A549 (cell line): ENCODE data around the gene P3H2.

Source experiments
- BCL3 ChIP-seq: fragments of >200 bp; sonication (Bioruptor Twin); formaldehyde crosslinking; IDR thresholded peaks from 3 replicates; pipeline ENCODE4 v1.6.1; 2016
- CBX8 ChIP-seq: fragments of 200-600 bp; sonication (generic); IDR thresholded peaks from 2 replicates; pipeline ENCODE4 v1.6.1; 2016
- CTCF ChIP-seq: fragments of >200 bp; sonication (Bioruptor Twin); formaldehyde crosslinking; IDR thresholded peaks from 3 replicates; pipeline ENCODE4 v1.5.1; 2016
- ESRRA ChIP-seq: fragments of 150-350 bp; IDR thresholded peaks from 2 replicates; pipeline ENCODE4 v1.6.1; 2014; ENCODE audit warnings: mild to moderate bottlenecking, low read length, borderline replicate concordance
- NFE2L2 ChIP-seq: fragments of 150-350 bp; conservative IDR thresholded peaks from 2 replicates; pipeline ENCODE4 v1.6.1; 2014; ENCODE audit warnings: low read length
- POLR2A ChIP-seq: IDR thresholded peaks from 2 replicates; pipeline ENCODE4 v1.6.1; 2012; ENCODE audit warnings: mild to moderate bottlenecking, low read length
- RAD21 ChIP-seq, 2 experiments: fragments of >200 bp in 1 of 2; sonication (Bioruptor Twin) in 1 of 2; formaldehyde crosslinking in 1 of 2; IDR thresholded peaks in 1 of 2; conservative IDR thresholded peaks in 1 of 2; 2 replicates in 1 of 2; 3 replicates in 1 of 2; pipeline ENCODE4 v1.6.1; 2012 to 2018; ENCODE audit warnings: inconsistent platforms in 1 of 2

DNA sequence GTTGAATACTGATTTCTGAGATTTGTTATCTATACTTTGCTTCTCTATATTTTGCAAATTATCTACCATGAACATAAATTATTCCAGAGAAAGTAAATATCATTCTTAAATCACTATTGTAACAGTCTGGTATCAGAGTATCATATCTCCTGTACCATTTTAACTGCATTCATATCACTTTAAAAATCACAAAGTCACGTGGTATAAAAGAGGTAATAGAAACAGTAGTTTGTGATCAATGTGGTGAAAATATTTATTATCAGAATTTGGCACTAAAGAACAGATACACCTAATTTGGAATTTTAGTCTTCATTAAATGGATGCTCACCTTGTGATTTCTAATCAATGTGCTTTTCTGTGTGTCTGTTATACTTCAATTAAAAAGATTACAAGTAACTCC lies 47.8 kb downstream of the P3H2 start:
- TF ChIP-seq CTCF: no peak
- TF ChIP-seq POLR2A: no peak
- no peak for TF ChIP-seq ESRRA
- TF ChIP-seq RAD21 (conservative IDR thresholded peaks at IDR 0.05 in 1 of 2, IDR thresholded peaks at IDR 0.05 in 1 of 2): no peak
- TF ChIP-seq NFE2L2: no peak
- no peak for TF ChIP-seq BCL3
- no peak for TF ChIP-seq CBX8
